Measurements from ENCODE around the gene RANBP9.

Gene RANBP9

DNA sequence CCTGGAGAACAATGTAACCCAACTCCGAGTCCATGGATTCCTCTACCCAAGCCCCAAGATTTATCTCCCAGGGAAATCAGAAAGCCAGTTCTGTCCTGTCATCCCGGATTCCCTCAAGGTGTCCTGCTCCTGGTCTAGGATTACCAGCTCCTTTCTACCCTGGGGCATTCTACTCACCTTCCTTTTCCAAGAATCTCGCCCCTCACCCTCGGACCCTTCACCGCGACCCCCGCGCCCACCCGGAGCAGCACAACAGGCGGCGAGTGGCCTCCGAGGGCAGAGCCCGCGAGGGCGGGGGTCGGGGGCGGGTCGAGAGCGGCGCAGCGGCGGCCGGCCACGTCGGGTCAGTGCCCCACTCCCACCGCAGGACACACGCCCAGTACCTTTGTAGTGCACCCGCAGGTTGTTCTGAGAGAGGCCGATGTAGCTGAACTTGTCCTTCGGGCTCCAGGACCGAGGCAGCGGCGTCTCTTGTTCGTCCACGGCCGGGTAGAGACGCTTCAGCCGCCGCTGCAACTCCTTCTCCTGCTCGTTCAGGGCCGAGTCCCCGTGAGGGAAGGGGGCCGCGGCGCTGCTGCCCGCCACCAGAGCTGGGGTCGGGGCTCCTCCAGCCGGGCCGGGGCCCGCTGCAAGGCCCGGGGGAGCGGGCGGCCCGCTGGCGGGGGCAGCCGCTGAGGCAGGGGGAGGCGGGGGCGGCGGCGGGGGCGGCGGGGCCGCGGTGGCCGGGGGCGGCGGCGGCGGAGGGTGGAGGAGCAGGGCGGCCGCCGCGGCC lies 897 bp downstream of the RANBP9 start:
- DNase-seq, result peak; percentile 51

DNA sequence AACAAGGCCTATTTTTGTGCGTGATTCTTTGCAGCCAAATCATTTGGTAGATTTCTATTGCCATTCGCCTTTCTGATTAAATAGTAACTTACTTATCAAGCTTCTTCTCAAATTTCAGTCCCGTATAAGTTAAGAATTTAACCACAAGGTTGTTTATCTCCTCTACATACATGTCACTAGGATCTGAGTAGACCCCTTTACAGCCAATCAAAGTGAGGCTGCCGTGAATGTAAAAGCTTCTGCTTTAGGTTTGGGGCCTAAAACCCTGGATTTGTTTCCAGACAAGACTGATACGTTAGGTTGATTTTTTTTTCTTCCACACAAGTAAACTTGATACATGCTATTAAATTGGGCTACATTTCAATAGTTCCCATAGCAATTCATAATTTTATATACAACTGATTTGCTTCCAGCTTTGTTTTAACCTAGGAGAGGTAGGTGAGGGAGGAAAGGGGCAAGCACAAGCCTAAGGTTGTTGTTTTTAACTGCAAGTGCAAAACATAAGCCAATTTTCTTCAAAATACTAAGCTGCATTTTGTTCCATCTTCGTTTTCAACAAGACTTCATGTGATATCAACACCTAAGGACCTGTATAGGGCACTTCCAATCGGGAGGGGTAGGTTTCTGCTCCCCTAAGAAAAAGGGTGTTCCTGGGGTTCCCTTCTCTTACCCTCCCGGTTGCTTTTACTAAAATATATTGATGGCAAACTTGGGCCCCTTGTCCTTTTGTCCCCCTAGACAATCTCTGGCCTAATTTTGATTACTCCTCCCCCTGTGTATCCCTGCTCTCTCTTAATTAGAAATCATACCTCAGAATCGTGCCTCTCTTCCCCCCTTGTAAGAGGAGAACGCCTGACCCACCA lies 1.7 kb downstream of the RANBP9 start:
- DNase-seq, result peak; percentile 89

DNA sequence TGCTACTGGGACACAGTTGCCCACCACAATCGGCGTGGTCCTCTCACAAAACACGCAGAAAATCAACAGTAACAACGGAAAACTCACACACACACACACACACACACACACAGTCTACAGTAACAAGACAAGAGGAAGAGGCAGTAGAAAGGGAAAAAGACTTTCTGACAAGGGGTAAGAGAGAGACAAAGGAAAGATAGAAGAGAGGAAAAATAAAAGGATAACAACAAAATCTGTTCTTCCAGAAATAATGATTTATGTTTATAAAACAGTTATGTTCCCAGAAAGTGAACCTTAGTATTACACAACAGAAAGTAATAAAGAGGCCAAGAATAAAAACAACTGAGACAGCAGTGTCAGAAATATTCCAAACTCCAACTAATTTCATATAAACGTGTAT lies 2.9 kb downstream of the RANBP9 start:
- peak; percentile 28 for DNase-seq

DNA sequence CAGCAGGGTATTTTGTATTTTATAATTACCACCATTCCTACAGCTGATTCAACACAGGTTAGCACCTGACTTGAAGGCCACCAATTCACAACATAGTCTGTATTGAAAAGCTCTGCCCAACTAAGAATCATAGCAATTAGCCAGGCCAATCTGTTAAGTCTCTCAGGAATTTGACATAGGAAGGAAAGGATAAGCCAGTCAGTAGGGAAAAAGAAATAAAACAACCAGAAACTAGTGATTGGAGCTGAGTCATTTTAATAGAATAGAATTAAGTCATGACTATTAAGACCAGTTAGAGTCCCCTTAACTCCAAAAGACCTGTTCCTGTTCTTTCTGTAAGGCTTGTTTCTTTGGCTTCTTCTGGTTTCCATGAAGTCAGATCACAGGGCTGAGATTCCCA lies 8.1 kb downstream of the RANBP9 start:
- no peak for DNase-seq

DNA sequence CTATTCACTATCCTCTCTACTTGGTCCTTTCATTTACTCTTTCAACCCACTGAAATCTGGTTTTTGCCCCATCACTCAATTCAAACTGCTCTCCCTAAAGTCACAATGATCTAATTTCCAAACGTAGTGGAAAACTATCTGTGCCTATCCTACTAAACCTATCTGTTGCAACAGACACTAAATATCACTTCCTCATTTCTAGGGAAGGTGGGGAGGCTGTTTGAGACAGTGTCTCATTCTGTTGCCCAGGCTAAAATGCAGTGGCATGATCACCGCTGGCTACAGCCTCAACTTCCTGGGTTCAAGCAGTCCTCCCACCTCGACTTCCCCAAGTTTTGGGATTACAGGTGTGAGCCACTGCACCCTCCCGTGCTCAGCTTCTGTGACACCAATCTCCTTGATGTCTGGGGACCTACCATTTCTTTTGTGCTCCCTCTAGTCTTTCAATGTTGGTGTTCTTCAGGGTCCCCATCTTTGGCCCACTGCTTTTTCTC lies 8.8 kb downstream of the RANBP9 start:
- peak; percentile 77 for DNase-seq

DNA sequence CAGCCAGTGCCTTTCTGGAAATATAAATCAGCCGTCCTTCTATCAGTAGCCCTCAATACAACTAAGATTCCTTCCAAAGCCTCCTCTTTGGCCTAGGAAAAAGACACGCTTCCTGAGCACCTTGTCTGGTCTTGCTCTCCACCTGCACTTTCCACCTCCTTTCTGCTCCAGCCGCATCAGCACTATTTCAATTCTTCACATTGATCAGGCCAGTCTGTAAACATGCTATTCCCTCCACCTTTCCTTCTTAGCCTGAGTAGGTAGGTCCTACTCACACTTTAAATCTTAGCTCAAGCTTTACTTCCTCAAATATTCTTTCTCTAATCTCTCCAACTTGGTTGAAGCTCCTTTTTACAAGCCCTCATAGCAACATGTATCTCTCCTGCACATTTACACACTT lies 11.4 kb downstream of the RANBP9 start:
- DNase-seq, result no peak

DNA sequence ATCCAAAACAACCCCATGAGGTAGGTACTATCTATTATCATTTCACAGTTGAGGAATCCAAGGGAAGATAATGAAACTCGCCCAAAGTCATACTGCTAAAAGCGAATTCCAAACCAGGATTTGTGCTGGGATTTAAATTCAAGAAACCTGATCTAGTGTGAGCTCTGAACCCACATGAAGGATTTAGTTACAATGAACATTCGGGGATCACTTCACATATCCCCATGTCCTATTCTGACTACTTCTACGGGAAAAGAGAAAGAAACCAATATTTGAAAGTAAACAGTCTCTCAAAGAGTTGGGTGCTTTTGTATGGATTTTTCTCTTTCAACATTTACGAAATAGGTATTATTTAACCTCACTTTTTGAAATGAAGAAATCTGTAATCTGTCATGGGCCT lies 12.9 kb downstream of the RANBP9 start:
- no peak for DNase-seq

DNA sequence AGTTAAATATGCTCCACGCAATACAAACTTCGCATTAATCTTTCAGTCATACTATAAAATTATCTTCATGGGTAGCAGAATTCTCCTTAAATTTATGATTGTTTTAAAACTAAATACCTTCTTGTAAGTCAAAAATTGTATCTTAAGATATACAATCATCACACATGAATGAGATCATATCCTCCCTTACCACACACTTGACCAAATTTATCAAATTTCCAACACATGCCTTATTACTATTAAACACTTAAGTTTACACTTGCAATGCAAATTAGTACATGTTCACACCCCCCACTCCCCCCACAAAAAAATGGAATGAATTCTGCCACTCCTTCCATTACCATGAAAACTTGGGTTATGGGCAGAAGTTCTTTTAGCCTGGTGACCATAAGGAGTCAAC lies 13.8 kb downstream of the RANBP9 start:
- no peak for DNase-seq

DNA sequence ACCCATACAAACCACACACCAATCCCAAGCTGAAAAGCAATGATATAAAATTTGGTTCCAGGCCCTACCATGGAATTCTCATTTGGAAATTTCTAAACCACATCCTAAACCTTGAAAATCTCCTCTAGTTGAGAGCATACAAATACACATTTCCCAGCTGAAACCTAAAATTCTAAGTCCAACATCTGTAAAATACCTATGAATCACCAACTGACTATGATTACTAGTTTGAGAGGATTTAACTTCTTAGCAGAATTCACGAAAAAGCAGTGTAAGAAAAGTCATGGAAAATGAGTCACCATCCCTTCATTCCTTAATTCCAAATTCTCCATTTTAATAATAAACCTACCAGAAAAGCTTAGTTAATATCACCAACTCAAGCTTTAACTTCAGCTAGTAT lies 15.4 kb downstream of the RANBP9 start:
- DNase-seq, result no peak

DNA sequence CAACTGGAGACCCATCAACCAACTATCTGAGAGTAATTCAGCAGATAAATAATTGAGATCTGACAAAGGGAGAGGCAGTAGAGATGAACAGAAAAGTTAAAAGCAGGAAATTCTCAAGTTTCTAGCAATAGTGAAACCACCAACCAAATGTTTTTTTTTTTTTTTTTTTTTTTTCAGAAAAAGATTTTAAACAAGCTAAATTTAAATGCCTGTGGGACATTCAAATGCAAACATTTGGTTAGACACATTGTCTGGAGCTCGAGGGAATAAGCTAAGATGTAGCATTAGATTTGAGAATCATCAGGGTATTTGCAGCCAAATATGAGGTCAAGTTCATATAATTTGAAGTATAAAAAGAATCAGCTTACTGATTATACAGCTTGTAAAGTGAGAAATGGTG lies 16.4 kb downstream of the RANBP9 start:
- no peak for DNase-seq

DNA sequence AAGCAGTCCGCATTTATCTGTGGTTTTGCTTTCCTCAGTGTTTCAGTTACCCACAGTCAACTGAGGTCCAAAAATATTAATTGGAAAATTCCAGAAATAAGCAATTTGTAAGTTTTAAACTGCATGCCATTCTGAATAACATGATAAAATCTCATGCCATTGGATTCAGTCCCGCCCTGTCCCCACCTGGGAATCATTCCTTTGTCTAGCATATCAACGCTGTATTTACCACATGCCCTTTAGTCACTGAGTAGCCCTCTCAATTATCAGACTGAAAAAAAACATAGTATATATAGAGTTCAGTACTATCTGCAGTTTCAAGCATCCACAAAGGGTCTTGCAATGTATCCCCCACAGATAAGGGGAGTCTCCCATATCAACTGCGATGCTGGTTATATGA lies 17.1 kb downstream of the RANBP9 start:
- peak; percentile 41 for DNase-seq

DNA sequence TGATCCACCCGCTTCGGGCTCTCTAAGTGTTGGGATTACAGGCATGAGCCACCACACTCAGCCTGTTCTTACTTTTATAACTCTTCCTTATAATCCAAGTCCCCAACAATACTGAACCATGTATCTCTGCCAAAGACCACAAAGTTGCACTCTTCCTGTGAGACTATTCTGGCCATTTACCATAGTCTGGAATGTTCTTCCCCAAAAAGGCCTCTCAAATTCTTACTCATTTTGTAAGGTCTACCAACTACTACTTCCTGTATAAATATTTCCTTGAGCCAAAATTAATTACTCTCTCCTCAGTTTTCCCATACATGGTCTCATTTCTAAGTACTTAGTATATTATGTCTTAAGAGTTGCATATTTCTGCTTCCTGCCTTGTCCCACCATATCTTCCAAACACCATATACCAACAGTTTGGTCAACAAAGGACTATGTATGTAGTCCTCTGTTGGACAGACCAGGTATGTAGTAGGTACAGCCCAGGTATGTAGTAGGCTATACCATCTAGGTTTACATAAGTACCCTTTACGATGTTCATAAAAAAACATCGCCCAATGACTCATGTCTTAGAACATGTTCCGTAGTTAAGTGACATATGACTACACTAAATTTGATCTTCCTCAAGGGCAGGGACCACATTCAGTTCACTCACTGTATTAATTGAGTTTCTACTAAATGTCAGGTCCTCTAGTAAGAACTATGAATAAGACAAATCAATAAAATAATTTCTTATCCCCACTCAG lies 22.0 kb downstream of the RANBP9 start:
- no peak for DNase-seq

DNA sequence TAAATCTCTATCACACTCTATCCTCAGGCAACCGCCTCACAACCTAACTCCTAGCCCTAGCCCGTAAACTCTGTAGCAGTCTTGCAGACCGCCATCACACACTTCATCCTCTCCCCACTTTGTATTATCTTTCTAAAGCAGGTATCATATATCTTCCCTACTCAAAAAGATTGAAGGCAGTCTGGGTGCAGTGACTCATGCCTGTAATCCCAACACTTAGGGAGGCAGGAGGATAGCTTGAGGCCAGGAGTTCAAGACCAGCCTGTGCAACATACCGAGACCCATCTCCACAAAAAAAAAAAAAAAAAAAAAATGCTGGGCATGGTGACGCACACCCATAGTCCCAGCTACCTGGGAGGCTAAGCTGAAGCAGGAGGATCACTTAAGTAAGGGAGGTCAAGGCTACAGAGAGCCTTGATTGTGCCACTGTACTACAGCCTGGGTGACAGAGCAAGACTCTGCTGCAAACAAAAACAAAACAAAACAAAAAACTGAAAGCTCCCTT lies 22.9 kb downstream of the RANBP9 start:
- no peak for DNase-seq

DNA sequence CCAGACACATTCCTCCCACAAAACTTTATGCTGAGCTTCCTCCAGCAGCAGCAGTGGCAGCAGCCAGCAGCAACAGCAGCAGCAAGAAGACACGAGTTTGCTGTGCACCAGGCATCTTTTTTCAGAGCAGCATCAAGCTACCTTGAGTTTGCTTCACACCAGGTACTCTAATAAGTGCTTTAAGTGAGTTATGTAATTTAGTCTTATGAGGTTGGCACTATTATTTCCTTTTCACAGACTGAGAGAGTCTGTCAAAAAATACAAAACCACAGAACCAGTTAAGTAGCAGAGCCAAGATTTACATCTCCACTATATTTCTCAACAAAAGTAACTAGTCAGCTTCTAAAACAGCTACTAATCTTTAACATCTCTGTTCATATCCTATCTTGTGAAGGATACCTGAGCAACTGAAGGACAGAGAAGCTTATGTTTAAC lies 23.7 kb downstream of the RANBP9 start:
- no peak for DNase-seq

DNA sequence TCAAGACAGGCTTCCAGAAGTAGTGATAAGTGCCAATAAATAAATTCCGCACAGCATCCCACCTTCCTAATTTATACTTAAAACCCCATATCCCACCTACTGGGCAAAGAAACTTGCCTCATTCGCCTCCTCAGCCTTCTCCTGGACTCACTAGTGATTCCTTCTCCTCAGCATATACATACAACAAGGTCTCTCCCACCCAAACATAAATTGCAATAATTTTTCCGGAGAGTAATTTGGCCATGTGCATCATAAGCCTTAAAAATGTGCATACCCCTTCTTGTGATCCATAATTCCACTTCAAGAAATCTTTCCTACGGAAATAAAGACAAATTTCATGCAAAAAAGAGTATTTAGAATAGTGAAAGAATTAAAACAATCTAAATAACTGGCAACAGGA lies 26.8 kb downstream of the RANBP9 start:
- no peak for DNase-seq

DNA sequence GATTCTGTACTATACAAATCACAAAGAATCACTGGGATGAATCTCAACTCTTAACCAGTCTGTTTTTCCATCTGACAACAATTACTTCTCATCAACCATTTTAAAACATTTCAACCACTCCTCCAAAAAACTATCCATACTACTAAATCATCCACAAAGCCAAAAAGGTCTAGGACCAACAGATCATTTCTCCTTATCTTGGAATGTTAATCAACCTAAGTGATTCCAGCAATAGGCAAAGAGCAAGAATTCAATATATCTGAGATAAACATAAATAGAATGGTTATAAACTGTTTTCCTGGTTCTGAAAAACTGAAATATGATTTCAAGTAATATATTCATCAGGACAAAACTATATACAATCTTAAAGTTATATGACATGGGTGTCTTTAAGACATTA lies 28.6 kb downstream of the RANBP9 start:
- DNase-seq, result no peak

DNA sequence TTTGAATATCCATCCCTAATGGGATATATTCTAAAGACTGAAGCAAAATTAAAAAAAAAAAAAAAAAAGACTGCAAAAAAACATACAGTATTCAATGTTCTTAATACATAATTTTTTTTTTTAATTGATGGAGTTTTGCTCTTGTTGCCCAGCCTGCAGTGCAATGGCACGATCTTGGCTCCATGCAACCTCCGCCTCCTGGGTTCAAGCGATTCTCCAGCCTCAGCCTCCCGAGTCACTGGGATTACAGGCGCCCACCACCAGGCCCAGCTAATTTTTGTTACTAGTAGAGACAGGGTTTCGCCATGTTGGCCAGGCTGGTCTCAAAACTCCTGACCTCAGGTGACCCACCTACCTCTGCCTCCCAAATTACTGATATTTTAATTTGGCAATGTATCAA lies 29.3 kb downstream of the RANBP9 start:
- no peak for DNase-seq

DNA sequence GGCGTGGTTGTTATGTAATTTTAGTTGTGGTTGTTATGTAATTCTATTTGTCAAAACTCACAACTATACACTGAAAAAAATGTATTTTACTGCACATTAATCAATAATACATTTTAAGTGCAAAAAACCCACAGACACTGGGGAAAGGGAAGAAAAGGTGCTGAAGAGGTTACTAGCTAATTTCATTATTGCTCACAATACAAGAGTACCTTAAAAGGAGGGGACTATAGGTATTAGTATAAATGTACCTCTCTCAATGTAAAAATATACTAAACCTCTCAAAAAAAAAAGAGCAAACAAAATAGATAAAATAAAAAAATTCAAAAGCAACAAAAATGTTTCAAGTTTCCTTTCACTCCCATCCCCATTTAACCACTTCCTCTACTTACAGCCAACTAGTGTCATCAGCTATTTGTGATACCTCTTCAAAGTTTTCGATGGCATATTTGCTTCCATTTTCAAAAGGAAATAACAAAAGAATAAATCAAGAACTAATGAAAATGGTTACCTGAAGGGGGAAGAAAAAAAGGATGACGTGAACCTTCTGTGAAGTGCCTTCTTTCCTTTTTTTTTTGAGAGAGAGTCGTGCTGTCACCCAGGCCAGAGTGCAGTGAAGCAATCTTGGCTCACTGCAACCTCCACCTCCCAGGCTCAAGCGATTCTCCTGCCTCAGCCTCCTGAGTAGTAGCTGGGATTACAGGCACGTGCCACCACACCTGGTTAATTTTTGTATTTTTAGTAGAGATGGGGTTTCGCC lies 30.2 kb downstream of the RANBP9 start:
- no peak for DNase-seq

DNA sequence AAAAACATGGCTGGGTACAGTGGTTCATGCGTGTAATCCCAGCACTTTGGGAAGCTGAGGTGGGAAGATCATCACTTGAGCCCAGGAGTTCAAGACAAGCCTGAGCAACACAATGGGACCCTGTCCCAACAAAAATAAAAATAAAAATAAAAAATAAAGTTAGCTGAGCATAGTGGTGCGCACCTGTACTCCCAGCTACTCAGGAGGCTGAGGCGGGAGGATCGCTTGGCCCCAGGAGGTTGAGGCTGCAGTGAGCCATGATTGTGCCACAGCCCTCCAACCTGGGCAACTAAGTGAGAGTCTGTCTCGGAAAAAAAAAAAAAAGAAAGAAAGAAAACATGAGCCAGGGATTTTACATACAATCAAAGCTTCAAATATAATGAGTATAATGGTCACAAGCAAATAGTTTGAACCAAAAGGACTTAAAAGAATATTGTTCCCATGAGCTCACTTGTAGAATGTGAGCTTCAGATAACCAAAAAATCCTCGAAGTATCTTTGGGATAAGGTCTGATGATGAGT lies 31.1 kb downstream of the RANBP9 start:
- no peak for DNase-seq

DNA sequence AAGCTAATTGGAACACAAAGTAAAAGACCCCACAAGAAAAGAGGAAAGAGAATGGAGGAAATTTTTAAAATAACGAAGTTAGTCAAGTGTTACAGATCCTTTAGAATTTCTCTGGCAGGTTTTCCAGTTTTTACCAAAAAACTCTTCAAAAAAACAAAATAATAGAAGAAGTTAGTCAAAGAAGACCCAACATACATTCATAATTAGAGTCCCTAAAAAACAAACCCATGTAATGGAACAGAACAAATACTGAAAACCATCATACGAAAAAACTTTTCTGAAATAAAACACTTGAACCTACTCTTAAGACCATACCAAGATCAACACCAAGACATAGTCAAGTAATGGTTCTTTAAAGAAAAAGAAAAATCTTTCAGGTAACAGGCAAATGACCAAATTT lies 31.6 kb downstream of the RANBP9 start:
- no peak for DNase-seq

DNA sequence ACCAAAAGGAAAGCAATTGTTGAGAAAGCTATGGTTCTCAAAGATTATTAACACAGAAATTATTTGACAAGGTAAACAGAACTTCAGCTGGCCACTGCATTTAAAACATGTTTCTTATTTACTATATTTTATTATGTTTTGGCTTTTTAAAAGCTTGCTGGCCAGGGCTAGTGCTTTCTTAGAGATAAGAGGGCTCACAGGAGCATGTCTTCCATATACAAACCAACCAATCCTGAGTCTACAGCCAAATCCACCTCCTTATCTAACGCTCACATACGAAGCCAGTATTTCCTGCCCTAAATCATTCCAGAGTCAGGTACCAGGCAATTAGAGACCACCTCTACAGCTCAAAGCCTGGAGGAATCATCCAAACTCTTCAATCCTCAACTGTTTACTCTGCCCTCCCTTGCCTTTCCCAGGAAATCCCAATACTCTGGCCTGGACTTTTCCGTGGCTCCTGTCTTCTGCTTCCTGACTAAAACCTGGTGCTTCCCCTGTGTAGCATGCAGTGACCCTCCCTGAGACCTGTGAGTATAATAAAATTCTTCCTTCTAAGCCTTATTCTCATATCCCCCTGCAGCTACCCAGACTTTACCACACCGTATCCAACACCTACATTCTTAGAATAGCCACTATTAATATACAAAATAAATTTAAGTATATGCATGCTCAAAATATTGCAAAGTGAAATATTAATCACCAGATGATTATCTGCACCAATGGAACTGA lies 33.2 kb downstream of the RANBP9 start:
- peak; percentile 94 for DNase-seq

DNA sequence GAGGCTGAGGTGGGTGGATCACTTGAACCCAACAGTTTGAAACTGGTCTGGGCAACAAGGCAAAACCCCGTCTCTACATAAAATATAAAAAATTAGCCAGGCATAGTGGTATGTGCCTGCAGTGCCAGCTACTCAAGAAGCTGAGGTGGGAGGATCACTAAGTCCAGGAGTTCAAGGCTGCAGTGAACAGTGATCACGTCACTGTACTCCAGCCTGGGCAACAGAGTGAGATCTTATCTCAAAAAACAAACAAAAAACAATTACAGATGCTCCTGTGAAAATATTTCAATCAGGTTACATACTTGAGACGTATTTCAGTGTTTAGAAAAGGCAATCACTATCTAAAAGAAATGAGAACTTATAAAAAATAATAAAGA lies 33.8 kb downstream of the RANBP9 start:
- DNase-seq, result no peak

Data from hematopoietic multipotent progenitor cell treated with erythropoietin and hydrocortisone succinate and interleukin-3 and kit ligand, for 6 days (in vitro differentiated cells).